Transverse colon (tissue), 4 donors: ENCODE data around the gene TNRC6C. TPM values are rescaled to one million over a fixed set of nuclear protein-coding genes. Genes with fewer than 3 reads are reported as not detected.

ENCODE experiments used
- DNase-seq: peaks from one replicate; pipeline ENCODE4 v3.0.0-alpha.2; 2019
- H3K27ac ChIP-seq, 4 donors: fragments of 200-600 bp; sonication (generic); 2 replicates each; pipeline ENCODE4 v1.5.1; 2016 to 2018; ENCODE audit warnings: inconsistent platforms in 4 of 4
- H3K27me3 ChIP-seq: fragments of 200-600 bp; sonication (generic); 2 replicates; pipeline ENCODE4 v1.5.1; 2017; ENCODE audit warnings: inconsistent platforms
- H3K36me3 ChIP-seq, 4 donors: fragments of 200-600 bp; sonication (generic); 2 replicates each; pipeline ENCODE4 v1.5.1; 2017 to 2019; ENCODE audit warnings: inconsistent platforms in 4 of 4
- H3K4me1 ChIP-seq, 4 donors: fragments of 200-600 bp; sonication (generic); 2 replicates each; pipeline ENCODE4 v1.5.1; 2017 to 2020; ENCODE audit warnings: inconsistent platforms in 4 of 4
- H3K4me3 ChIP-seq, 4 donors: fragments of 200-600 bp; sonication (generic); 1 replicate in 1 of 4; 2 replicates in 3 of 4; pipeline versions ENCODE4 v1.5.1 to v1.6.1; 2017 to 2019; ENCODE audit warnings: inconsistent platforms in 4 of 4
- H3K9me3 ChIP-seq, 2 donors: fragments of 200-600 bp; sonication (generic); 2 replicates each; pipeline ENCODE4 v1.5.1; 2017 to 2019; ENCODE audit warnings: inconsistent platforms in 2 of 2
- CTCF ChIP-seq, 5 experiments: fragments of 200-600 bp in 3 of 5; fragments of 450-650 bp in 2 of 5; sonication (generic) in 3 of 5; IDR thresholded peaks; 1 replicate in 2 of 5; 2 replicates in 3 of 5; pipeline ENCODE4 v1.5.1; 2016 to 2017; ENCODE audit warnings: antibody characterized with exemption in 5 of 5, inconsistent platforms in 3 of 5, mild to moderate bottlenecking in 2 of 5, moderate library complexity in 1 of 5
- EP300 ChIP-seq: sonication (generic); formaldehyde crosslinking; IDR thresholded peaks from one replicate; pipeline ENCODE4 v1.6.1; 2017; ENCODE audit warnings: antibody characterized with exemption, low read depth
- POLR2A ChIP-seq: fragments of 450-650 bp; IDR thresholded peaks from one replicate; pipeline ENCODE4 v1.6.1; 2016; ENCODE audit warnings: antibody characterized with exemption, mild to moderate bottlenecking, moderate library complexity
- POLR2AphosphoS5 ChIP-seq, 3 donors: sonication (generic); formaldehyde crosslinking; IDR thresholded peaks; one replicate each; pipeline ENCODE4 v1.6.1; 2016; ENCODE audit warnings: antibody characterized with exemption in 3 of 3
- WGBS, 2 donors: methylation state at CpG; one replicate each; pipeline ENCODE4 v1.1.5; 2018; ENCODE audit warnings: low coverage in 1 of 2; 5-methylcytosine and 5-hydroxymethylcytosine counted together
- in situ Hi-C, 4 donors: fragments of 200-750 bp; cut with MboI; loops; one replicate each; pipeline versions ENCODE4 v1.15.0 to v1.15.1; 2017; ENCODE audit warnings: low sequenced_read_pairs in 3 of 4, low pct_ligation_motif_present in 1 of 4, low pct_unique_long_range_greater_than_20kb in 1 of 4
- intact Hi-C: fragments of 100-400 bp; cut with DNase I; formaldehyde crosslinking; loops from one replicate; pipeline ENCODE4 v1.15.1; 2023; ENCODE audit warnings: low total_unique reads
- total RNA-seq, 4 donors: library from RNA; depleted of rRNA; stranded (reverse); fragments of >200 nt; gene quantifications; one replicate each; pipeline ENCODE4 v1.1.0, GENCODE V29; 2016

Gene TNRC6C
- total RNA-seq, 4 donors from 2014 or later, result 7.5 to 16.9 (median 9.9) TPM

DNA sequence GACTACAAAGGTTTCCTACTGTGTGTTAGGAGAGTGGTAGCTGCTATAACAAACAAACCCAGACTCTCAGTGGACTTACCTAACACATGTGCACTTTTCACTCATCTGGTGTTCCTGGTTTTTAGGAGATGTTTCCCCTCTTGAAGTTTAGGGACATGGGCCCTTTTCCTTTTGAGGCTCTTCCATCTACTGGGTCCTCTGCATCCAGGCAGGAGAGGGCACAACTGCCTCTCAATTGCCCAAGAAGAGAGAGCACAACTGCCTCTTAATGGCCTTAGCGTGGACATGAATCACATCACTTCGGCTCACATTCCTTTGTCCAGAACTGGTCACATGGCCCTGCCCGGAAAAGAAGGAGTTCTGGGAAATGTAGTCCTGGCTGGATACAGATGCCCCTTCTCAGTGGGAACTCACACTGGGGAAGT, 9.8 kb upstream of the TNRC6C start:
- intact Hi-C loops, result no loop called here

DNA sequence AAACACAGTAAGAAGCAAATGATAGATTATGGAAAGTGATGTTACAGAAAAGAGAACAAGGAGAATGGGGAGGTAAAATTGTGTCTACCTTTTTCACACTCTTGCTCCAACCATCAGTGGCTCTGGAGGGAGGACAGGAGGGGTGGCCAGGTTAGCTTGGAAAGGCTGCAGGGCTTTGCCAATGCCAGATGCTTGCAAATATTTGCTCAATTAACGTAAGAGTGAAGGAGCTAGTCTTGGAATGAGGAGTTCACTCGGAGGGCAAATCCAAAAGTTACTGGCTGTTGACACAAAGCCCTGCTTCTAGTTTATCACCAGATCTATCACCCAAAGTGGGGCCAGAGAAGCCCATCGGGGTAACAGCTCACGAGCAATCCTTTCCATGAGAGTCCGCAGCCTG, 7.4 kb upstream of the TNRC6C start:
- no peak for DNase-seq
- 70% methylated on average over 5 of the region's 5 CpGs; no CpG with 5 or more reads in 1 of the 2 donors for WGBS, 2 donors
- no peaks in the 10 kb centered on the region for H3K4me1 ChIP-seq
- no peaks in the 10 kb centered on the region for H3K36me3 ChIP-seq
- TF ChIP-seq CTCF (IDR thresholded peaks at IDR 0.05) (no peak), EP300 (no peak), POLR2AphosphoS5 (IDR thresholded peaks at IDR 0.05) (no peak), POLR2A (no peak)
- intact Hi-C loops (no loop called here), in situ Hi-C loops (no loop called here)
- no peaks in the 10 kb centered on the region for H3K9me3 ChIP-seq
- H3K27me3 ChIP-seq, result peaks cover 23% of the 10 kb centered on the region
- H3K4me3 ChIP-seq, result no peak overlapping the region
- no peak overlapping the region for H3K27ac ChIP-seq

More for the DNA sequence above, 9.8 kb upstream of the TNRC6C start:
- no peaks in the 10 kb centered on the region for H3K4me1 ChIP-seq
- TF ChIP-seq CTCF (IDR thresholded peaks at IDR 0.05), result no peak
- no peak for TF ChIP-seq POLR2A
- no peak for TF ChIP-seq POLR2AphosphoS5 (IDR thresholded peaks at IDR 0.05)
- no peak for TF ChIP-seq EP300
- in situ Hi-C loops, result no loop called here
- no peaks in the 10 kb centered on the region for H3K36me3 ChIP-seq
- H3K27me3 ChIP-seq, result peaks cover 20% of the 10 kb centered on the region
- no peaks in the 10 kb centered on the region for H3K9me3 ChIP-seq
- 43% methylated on average over 3 of the region's 3 CpGs; no CpG with 5 or more reads in 1 of the 2 donors for WGBS, 2 donors
- no peak overlapping the region for H3K4me3 ChIP-seq
- no peak for DNase-seq
- H3K27ac ChIP-seq, result no peak overlapping the region

DNA sequence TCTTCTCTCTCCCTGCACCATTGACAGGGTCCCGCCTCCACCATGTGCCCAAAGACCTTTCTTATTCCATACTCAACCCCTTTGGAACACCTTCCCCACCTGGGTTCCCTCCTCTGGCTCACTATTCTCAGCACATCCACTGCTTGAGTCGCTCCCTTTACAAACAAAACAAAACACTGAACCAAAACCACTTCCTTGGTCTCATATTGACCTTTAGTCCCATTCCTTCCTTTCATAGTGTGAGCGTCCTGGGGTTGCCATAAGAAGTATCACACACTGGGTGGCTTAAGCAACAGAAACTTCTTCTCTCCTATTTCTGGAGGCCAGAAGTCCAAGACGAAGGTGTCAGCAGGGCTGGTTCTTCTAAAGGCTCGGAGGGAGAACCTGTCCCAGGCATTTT, 6.1 kb upstream of the TNRC6C start:
- Histone ChIP-seq H3K4me3 (no peak overlapping the region), H3K27ac (no peak overlapping the region), H3K36me3 (no peaks in the 10 kb centered on the region), H3K9me3 (no peaks in the 10 kb centered on the region), H3K27me3 (peaks cover 34% of the 10 kb centered on the region), H3K4me1 (peaks cover 0 to 3% (median under 1%) of the 10 kb centered on the region in 4 donors)
- in situ Hi-C loops (no loop called here), intact Hi-C loops (no loop called here)
- no peak for DNase-seq
- WGBS, 2 donors, result 77% methylated on average over 5 of the region's 5 CpGs; no CpG with 5 or more reads in 1 of the 2 donors
- no peak for TF ChIP-seq EP300
- TF ChIP-seq POLR2A, result no peak
- TF ChIP-seq CTCF (IDR thresholded peaks at IDR 0.05), result no peak
- no peak for TF ChIP-seq POLR2AphosphoS5 (IDR thresholded peaks at IDR 0.05)

- H3K36me3 ChIP-seq, result no peaks in the 10 kb centered on the region
- 15 to 28% methylated on average over 11 to 24 of the region's 24 CpGs for WGBS, 2 donors
- peaks cover 23% of the 10 kb centered on the region for H3K27me3 ChIP-seq
- H3K4me3 ChIP-seq, result peak overlapping the region; percentile 49 to 81 (median 70)
- no peak for DNase-seq
- H3K9me3 ChIP-seq, result no peaks in the 10 kb centered on the region
- intact Hi-C loops, result no loop called here
- H3K27ac ChIP-seq, result peak overlapping the region; percentile 81 to 92 (median 82)
- peaks cover 0 to 32% (median 19%) of the 10 kb centered on the region in 4 donors for H3K4me1 ChIP-seq
- TF ChIP-seq POLR2A, result no peak
- no peak for TF ChIP-seq EP300
- TF ChIP-seq CTCF (IDR thresholded peaks at IDR 0.05), result no peak
- no peak for TF ChIP-seq POLR2AphosphoS5 (IDR thresholded peaks at IDR 0.05)
- in situ Hi-C loops, result no loop called here
These were observed 1.2 kb upstream of the TNRC6C start for GRCh38 chr17:77957235-77957856.
